H1 (cell line): ENCODE results near the gene PRSS38. TPM values are rescaled to one million over a fixed set of nuclear protein-coding genes. Genes with fewer than 3 reads are reported as not detected.

ENCODE experiments used
- CTCF ChIA-PET: fragments of 300-600 bp; sonication (Branson Sonifier 250); formaldehyde crosslinking; loops from one replicate; lab custom pipeline; 2021; ENCODE audit not compliant: partially characterized antibody; lab: Charles Lee
- POLR2A ChIA-PET: fragments of 300-600 bp; sonication (Branson Sonifier 250); formaldehyde crosslinking; loops from one replicate; lab custom pipeline; 2021; ENCODE audit warnings: inconsistent platforms; ENCODE audit not compliant: partially characterized antibody; lab: Charles Lee
- DNase-seq, 2 experiments: peaks; one replicate each; pipeline versions ENCODE4 v3.0.0 to v3.0.0-alpha.2; 2010 to 2022; ENCODE audit warnings: low spot score in 2 of 2, low read depth in 1 of 2, mixed read lengths in 1 of 2
- FAIRE-seq: peaks from 2 replicates; lab custom pipeline; 2011; peaks lifted over from hg19 to GRCh38; lab: Jason Lieb, UNC
- H2AFZ ChIP-seq: 2 replicates; pipeline ENCODE4 v1.8.1; 2012; ENCODE audit warnings: low read length, inconsistent platforms
- H2AK5ac ChIP-seq: 2 replicates; pipeline ENCODE4 v1.6.1; 2013; ENCODE audit warnings: low read depth, low read length
- H2BK120ac ChIP-seq: replicated peaks from 2 replicates; pipeline ENCODE3; 2013; ENCODE audit warnings: low read depth, low read length, inconsistent platforms
- H2BK12ac ChIP-seq: 2 replicates; pipeline ENCODE4 v1.6.1; 2013; ENCODE audit warnings: low read depth, low read length
- H2BK15ac ChIP-seq: 2 replicates; pipeline ENCODE4 v1.6.1; 2013; ENCODE audit warnings: low read length
- H2BK20ac ChIP-seq: 2 replicates; pipeline ENCODE4 v1.6.1; 2013; ENCODE audit warnings: low read length
- H2BK5ac ChIP-seq: 2 replicates; pipeline ENCODE4 v1.6.1; 2013; ENCODE audit warnings: low read depth, low read length
- H3K14ac ChIP-seq: 2 replicates; pipeline ENCODE4 v1.6.1; 2013; ENCODE audit warnings: inconsistent platforms; ENCODE audit not compliant: insufficient read length
- H3K18ac ChIP-seq: 2 replicates; pipeline ENCODE4 v1.6.1; 2013; ENCODE audit warnings: low read length; ENCODE audit errors: extremely low read depth
- H3K23ac ChIP-seq: 2 replicates; pipeline ENCODE4 v1.6.1; 2013; ENCODE audit warnings: inconsistent platforms; ENCODE audit not compliant: insufficient read length
- H3K23me2 ChIP-seq: 2 replicates; pipeline ENCODE4 v1.6.1; 2013; ENCODE audit warnings: low read depth, low read length
- H3K27ac ChIP-seq: 2 replicates; pipeline ENCODE4 v1.6.1; 2011; ENCODE audit warnings: low read depth, low read length, inconsistent platforms
- H3K27me3 ChIP-seq, 4 experiments: replicated peaks in 1 of 4; 1 replicate in 1 of 4; 2 replicates in 3 of 4; pipeline versions ENCODE4 v1.6.1 to v1.8.1; 2011 to 2013; ENCODE audit warnings: low read length in 3 of 4, mild to moderate bottlenecking in 3 of 4, inconsistent platforms in 2 of 4, mixed read lengths in 2 of 4, moderate library complexity in 1 of 4; ENCODE audit not compliant: control insufficient read depth in 3 of 4, insufficient read depth in 3 of 4; ENCODE audit errors: extremely low read depth in 1 of 4
- H3K36me3 ChIP-seq, 4 experiments: 2 replicates each; pipeline versions ENCODE4 v1.6.1 to v1.8.1; 2011 to 2013; ENCODE audit warnings: mild to moderate bottlenecking in 4 of 4, low read length in 3 of 4, moderate library complexity in 2 of 4, control low read depth in 1 of 4, inconsistent platforms in 1 of 4; ENCODE audit not compliant: insufficient read depth in 4 of 4, control insufficient read depth in 2 of 4
- H3K4ac ChIP-seq: replicated peaks from 2 replicates; pipeline ENCODE3; 2013; ENCODE audit warnings: low read length, low read depth, mixed read lengths, inconsistent platforms; ENCODE audit not compliant: insufficient read length
- H3K4me1 ChIP-seq, 4 experiments: replicated peaks in 1 of 4; 1 replicate in 1 of 4; 2 replicates in 3 of 4; pipeline versions ENCODE4 v1.6.1 to v1.8.1; 2011 to 2013; ENCODE audit warnings: low read length in 3 of 4, inconsistent platforms in 2 of 4, mixed read lengths in 1 of 4; ENCODE audit not compliant: insufficient read depth in 4 of 4, control insufficient read depth in 3 of 4
- H3K4me2 ChIP-seq, 2 experiments: 2 replicates each; pipeline versions ENCODE4 v1.6.1 to v1.8.1; 2011 to 2013; ENCODE audit warnings: low read depth in 2 of 2, low read length in 2 of 2, control low read depth in 1 of 2, inconsistent platforms in 1 of 2, mild to moderate bottlenecking in 1 of 2; ENCODE audit not compliant: insufficient read depth in 1 of 2
- H3K4me3 ChIP-seq, 4 experiments: fragments of 200-600, 300-600 bp in 1 of 4; sonication (generic), shearing (Covaris generic), sonication (Bioruptor Twin) in 1 of 4; 2 replicates each; pipeline versions ENCODE4 v1.5.1 to v1.8.1; 2011 to 2016; ENCODE audit warnings: low read length in 4 of 4, low read depth in 3 of 4, control low read depth in 2 of 4, inconsistent platforms in 2 of 4, mild to moderate bottlenecking in 2 of 4, mixed read lengths in 1 of 4, moderate library complexity in 1 of 4; ENCODE audit not compliant: insufficient read depth in 2 of 4; ENCODE audit errors: extremely low read depth in 1 of 4
- H3K56ac ChIP-seq: replicated peaks from 2 replicates; pipeline ENCODE3; 2013; ENCODE audit warnings: low read depth, mild to moderate bottlenecking, mixed read lengths, low read length, inconsistent platforms; ENCODE audit not compliant: insufficient read length
- H3K79me1 ChIP-seq: 2 replicates; pipeline ENCODE4 v1.6.1; 2013; ENCODE audit warnings: low read depth, low read length, control low read depth
- H3K79me2 ChIP-seq, 2 experiments: 2 replicates each; pipeline versions ENCODE4 v1.6.1 to v1.8.1; 2012 to 2013; ENCODE audit warnings: low read length in 2 of 2, mild to moderate bottlenecking in 2 of 2, inconsistent platforms in 1 of 2; ENCODE audit not compliant: insufficient read depth in 2 of 2, control insufficient read depth in 1 of 2
- H3K9ac ChIP-seq, 4 experiments: replicated peaks in 1 of 4; 1 replicate in 1 of 4; 2 replicates in 3 of 4; pipeline versions ENCODE4 v1.6.1 to v1.8.1; 2011 to 2013; ENCODE audit warnings: low read depth in 3 of 4, low read length in 3 of 4, control low read depth in 2 of 4, mild to moderate bottlenecking in 2 of 4, moderate library complexity in 2 of 4, inconsistent platforms in 1 of 4; ENCODE audit errors: extremely low read depth in 1 of 4
- H3K9me3 ChIP-seq, 2 experiments: 2 replicates each; pipeline versions ENCODE4 v1.6.1 to v1.8.1; 2012 to 2013; ENCODE audit warnings: mild to moderate bottlenecking in 2 of 2, moderate library complexity in 2 of 2, control low read depth in 1 of 2, inconsistent platforms in 1 of 2, low read depth in 1 of 2, low read length in 1 of 2, mixed read lengths in 1 of 2; ENCODE audit not compliant: insufficient read depth in 2 of 2
- H4K20me1 ChIP-seq, 2 experiments: replicated peaks in 1 of 2; 2 replicates each; pipeline versions ENCODE3 to v1.8.1; 2011 to 2013; ENCODE audit warnings: inconsistent platforms in 2 of 2, low read length in 2 of 2, mild to moderate bottlenecking in 1 of 2; ENCODE audit not compliant: insufficient read depth in 2 of 2, control insufficient read depth in 1 of 2
- H4K5ac ChIP-seq: 2 replicates; pipeline ENCODE4 v1.6.1; 2013; ENCODE audit warnings: low read length, low read depth, mixed read lengths, inconsistent platforms; ENCODE audit not compliant: insufficient read length
- H4K8ac ChIP-seq: 2 replicates; pipeline ENCODE4 v1.8.0; 2013; ENCODE audit warnings: mild to moderate bottlenecking, moderate library complexity, low read length, inconsistent platforms; ENCODE audit not compliant: insufficient read depth; ENCODE audit errors: extremely low read depth
- H4K91ac ChIP-seq: replicated peaks from 2 replicates; pipeline ENCODE3; 2013; ENCODE audit warnings: low read length, mixed read lengths, inconsistent platforms; ENCODE audit not compliant: insufficient read length
- ATF2 ChIP-seq: IDR thresholded peaks from 2 replicates; pipeline ENCODE4 v1.6.1; 2012; ENCODE audit warnings: low read length, inconsistent platforms
- CBX8 ChIP-seq: fragments of 300-800, 300-1000 bp; sonication (generic); IDR thresholded peaks from 2 replicates; pipeline ENCODE4 v1.7.1; 2016; ENCODE audit warnings: low read depth, low read length, borderline replicate concordance
- E2F6 ChIP-seq: IDR thresholded peaks from 2 replicates; pipeline ENCODE4 v1.6.1; 2012; ENCODE audit warnings: inconsistent platforms
- JUND ChIP-seq: IDR thresholded peaks from 2 replicates; pipeline ENCODE4 v1.6.1; 2011; ENCODE audit warnings: mild to moderate bottlenecking, improper control_type of control experiment, low read length
- RBBP5 ChIP-seq: IDR thresholded peaks from 2 replicates; pipeline ENCODE4 v1.7.1; 2012; ENCODE audit warnings: low read depth, mild to moderate bottlenecking, inconsistent platforms, low read length, moderate library complexity, borderline replicate concordance
- RFX5 ChIP-seq: IDR thresholded peaks from 2 replicates; pipeline ENCODE4 v1.6.1; 2011; ENCODE audit warnings: low read depth, low read length, improper control_type of control experiment, borderline replicate concordance
- RNF2 ChIP-seq: fragments of 200-900, 300-1000 bp; sonication (generic); IDR thresholded peaks from 2 replicates; pipeline ENCODE4 v1.7.1; 2016; ENCODE audit warnings: borderline replicate concordance, low read depth, mild to moderate bottlenecking, antibody characterized with exemption, low read length; ENCODE audit not compliant: poor library complexity, severe bottlenecking; ENCODE audit errors: missing control alignments
- WGBS, 2 experiments: shearing (Covaris generic) in 1 of 2; methylation state at CpG; one replicate each; pipeline versions ENCODE4 v1.1.6 to v1.1.7; 2013 to 2015; ENCODE audit warnings: low lambda C conversion rate in 2 of 2, mixed read lengths in 2 of 2, inconsistent platforms in 1 of 2, low coverage in 1 of 2, missing lambda C conversion rate in 1 of 2; ENCODE audit not compliant: insufficient replicate concordance in 2 of 2, insufficient coverage in 1 of 2, insufficient read length in 1 of 2; ENCODE audit errors: extremely low coverage in 1 of 2, missing lambda C conversion rate in 1 of 2; 5-methylcytosine and 5-hydroxymethylcytosine counted together
- polyA plus RNA-seq, 7 experiments: library from polyadenylated mRNA; depleted of rRNA in 3 of 7; stranded (reverse) in 5 of 7; unstranded in 2 of 7; fragments of >200 nt in 5 of 7; fragments of 200-250 nt in 2 of 7; gene quantifications; 1 replicate in 5 of 7; 2 replicates in 1 of 7; 4 replicates in 1 of 7; pipeline versions ENCODE4 v1.2.1 to v1.2.3, GENCODE V29; 2011 to 2013; ENCODE audit warnings: missing spikeins in 2 of 7, mixed read lengths in 2 of 7
- total RNA-seq: library from RNA; stranded (reverse); fragmentation: NEBNext Ultra II Directional; extraction: Animal tissue kit (Norgen Biotek cat#: 25700); gene quantifications from 2 replicates; pipeline ENCODE4 v1.2.1, GENCODE V29; 2021

The PRSS38 gene
- total and polyA plus RNA-seq, 2 of the 8 experiments (the other 6 are each of a cell fraction or from before 2014, with no cell fraction given), result not detected

GRCh38 chr1:227781314-227781930 lies 34.1 kb upstream of the PRSS38 start:
- Histone ChIP-seq H2AK5ac (no peak overlapping the region), H3K56ac (no peak overlapping the region), H3K79me1 (no peaks in the 10 kb centered on the region), H3K36me3 (peaks cover 0 to 4% (median 0%) of the 10 kb centered on the region in 4 experiments; a peak in 1 of 8 replicates), H3K4me1 (no peaks in the 10 kb centered on the region), H2BK20ac (no peak overlapping the region), H2BK120ac (no peak overlapping the region), H3K4me3 (no peak overlapping the region), H3K9me3 (no peaks in the 10 kb centered on the region), H2BK12ac (no peak overlapping the region), H2BK15ac (no peak overlapping the region), H3K79me2 (no peaks in the 10 kb centered on the region), H3K18ac (no peak overlapping the region), H3K27me3 (peaks cover 0 to 10% (median 6%) of the 10 kb centered on the region in 4 experiments; a peak in 5 of 7 replicates), H3K4me2 (no peak overlapping the region), H3K23ac (no peak overlapping the region), H3K23me2 (no peaks in the 10 kb centered on the region), H3K27ac (no peak overlapping the region), H4K5ac (no peak overlapping the region), H3K4ac (no peak overlapping the region), H4K91ac (no peak overlapping the region), H3K14ac (no peak overlapping the region), H3K9ac (no peak overlapping the region), H4K8ac (no peak overlapping the region; the same call in 1 of the 2 replicates), H2BK5ac (no peak overlapping the region), H2AFZ (no peak overlapping the region), H4K20me1 (peaks cover 0 to 12% of the 10 kb centered on the region in 2 experiments)
- TF ChIP-seq ATF2, result no peak
- TF ChIP-seq RBBP5, result no peak
- no peak for TF ChIP-seq CBX8
- no peak for TF ChIP-seq RFX5
- TF ChIP-seq E2F6, result no peak
- no peak for TF ChIP-seq RNF2
- TF ChIP-seq JUND, result no peak
- no peak for FAIRE-seq
- peak in 1 of 2 experiments; percentile 34 for DNase-seq
- 90% methylated on average over 14 of the region's 15 CpGs; no CpG with 5 or more reads in 1 of the 2 experiments for WGBS, 2 experiments
- ChIA-PET CTCF (interaction anchor here (0.6 to 1.1 kb wide), 2 partner anchors 11 to 301 kb away, joined by 3 read pairs; no protein-coding TSS in a partner anchor), POLR2A (no interaction called here)
